ENCODE results near the gene IFITM2. TPM values are rescaled to one million over a fixed set of nuclear protein-coding genes. Genes with fewer than 3 reads are reported as not detected.
A peak's percentile ranks its signal among the peaks of the same experiment; 100 is the strongest.

IFITM2 gene
- total RNA-seq, 3 donors from 2014 or later, result 197 to 257 (median 231) TPM

- ATAC-seq (no peak), DNase-seq (peak; percentile 4)
- Mint-ChIP-seq H3K4me1 (ENCODE audit: low read depth) (peaks cover 24% of the 10 kb centered on the region), H3K9me3 (no peaks in the 10 kb centered on the region), H3K4me3 (no peak overlapping the region), H3K27me3 (ENCODE audit: low read depth) (peaks cover 1% of the 10 kb centered on the region), H3K36me3 (ENCODE audit: insufficient read depth) (no peaks in the 10 kb centered on the region)
Measured at GRCh38 chr11:294780-295179, 12.8 kb upstream of the IFITM2 start.

GRCh38 chr11:295351-296170 is 12.1 kb upstream of the IFITM2 start:
- H3K9me3 Mint-ChIP-seq, result no peaks in the 10 kb centered on the region
- ATAC-seq, result no peak
- H3K36me3 Mint-ChIP-seq (ENCODE audit: insufficient read depth), result no peaks in the 10 kb centered on the region
- no peak overlapping the region for H3K4me3 Mint-ChIP-seq
- H3K27me3 Mint-ChIP-seq (ENCODE audit: low read depth), result peaks cover 6% of the 10 kb centered on the region
- peak; percentile 5 for DNase-seq
- H3K4me1 Mint-ChIP-seq (ENCODE audit: low read depth), result peaks cover 27% of the 10 kb centered on the region

- no peaks in the 10 kb centered on the region for H3K36me3 Mint-ChIP-seq (ENCODE audit: insufficient read depth)
- H3K4me1 Mint-ChIP-seq (ENCODE audit: low read depth), result peaks cover 27% of the 10 kb centered on the region
- H3K27me3 Mint-ChIP-seq (ENCODE audit: low read depth), result peaks cover 8% of the 10 kb centered on the region
- ATAC-seq (no peak), DNase-seq (peak; percentile 4)
- H3K9me3 Mint-ChIP-seq, result no peaks in the 10 kb centered on the region
- H3K4me3 Mint-ChIP-seq, result no peak overlapping the region
Measured at GRCh38 chr11:296171-297050, 11.2 kb upstream of the IFITM2 start.

- DNase-seq (peak; percentile 4), ATAC-seq (peak in 1 of 2 donors; percentile 20)
- Mint-ChIP-seq H3K9me3 (no peaks in the 10 kb centered on the region), H3K27me3 (ENCODE audit: low read depth) (peaks cover 8% of the 10 kb centered on the region), H3K4me3 (no peak overlapping the region), H3K36me3 (ENCODE audit: insufficient read depth) (no peaks in the 10 kb centered on the region), H3K4me1 (ENCODE audit: low read depth) (peaks cover 27% of the 10 kb centered on the region)
Measured at GRCh38 chr11:297051-297585, 10.5 kb upstream of the IFITM2 start.

- DNase-seq (peak; percentile 19), ATAC-seq (peak; percentile 23 to 38)
- Mint-ChIP-seq H3K4me1 (ENCODE audit: low read depth) (peaks cover 32% of the 10 kb centered on the region), H3K9me3 (no peaks in the 10 kb centered on the region), H3K4me3 (no peak overlapping the region), H3K27me3 (ENCODE audit: low read depth) (peaks cover 8% of the 10 kb centered on the region), H3K36me3 (ENCODE audit: insufficient read depth) (no peaks in the 10 kb centered on the region)
Measured at GRCh38 chr11:297586-298405, 9.8 kb upstream of the IFITM2 start.

GRCh38 chr11:298406-299065 is 9.1 kb upstream of the IFITM2 start:
- no peak for ATAC-seq
- H3K36me3 Mint-ChIP-seq (ENCODE audit: insufficient read depth), result no peaks in the 10 kb centered on the region
- peaks cover 8% of the 10 kb centered on the region for H3K27me3 Mint-ChIP-seq (ENCODE audit: low read depth)
- no peaks in the 10 kb centered on the region for H3K9me3 Mint-ChIP-seq
- peak; percentile 19 for DNase-seq
- H3K4me1 Mint-ChIP-seq (ENCODE audit: low read depth), result peaks cover 37% of the 10 kb centered on the region
- no peak overlapping the region for H3K4me3 Mint-ChIP-seq

- H3K4me3 Mint-ChIP-seq, result no peak within 1 kb of the TSS
- DNase-seq (peak; percentile 11), ATAC-seq (no peak)
Measured at GRCh38 chr11:299081-299891, 8.3 kb upstream of the IFITM2 start, which contains the start of gene IFITM5. TSS of gene IFITM5 (minus strand) at chr11:299526. CDS start at chr11:299490, 36 bp downstream.

GRCh38 chr11:299951-300735 is 7.5 kb upstream of the IFITM2 start:
- no peak for DNase-seq
- Mint-ChIP-seq H3K27me3 (ENCODE audit: low read depth) (peaks cover 8% of the 10 kb centered on the region), H3K4me1 (ENCODE audit: low read depth) (peaks cover 42% of the 10 kb centered on the region), H3K4me3 (no peak overlapping the region), H3K9me3 (no peaks in the 10 kb centered on the region), H3K36me3 (ENCODE audit: insufficient read depth) (no peaks in the 10 kb centered on the region)
- peak in 1 of 2 donors; percentile 24 for ATAC-seq

More at GRCh38 chr11:299081-299891, 8.3 kb upstream of the IFITM2 start, which contains the start of gene IFITM5:
- Mint-ChIP-seq H3K4me1 (ENCODE audit: low read depth) (peaks cover 39% of the 10 kb centered on the region), H3K9me3 (no peaks in the 10 kb centered on the region), H3K36me3 (ENCODE audit: insufficient read depth) (no peaks in the 10 kb centered on the region), H3K27me3 (ENCODE audit: low read depth) (peaks cover 8% of the 10 kb centered on the region)

- Mint-ChIP-seq H3K4me1 (ENCODE audit: low read depth) (peaks cover 45% of the 10 kb centered on the region), H3K36me3 (ENCODE audit: insufficient read depth) (no peaks in the 10 kb centered on the region), H3K4me3 (no peak overlapping the region), H3K27me3 (ENCODE audit: low read depth) (peaks cover 8% of the 10 kb centered on the region), H3K9me3 (no peaks in the 10 kb centered on the region)
- DNase-seq, result no peak
- ATAC-seq, result no peak
Measured at GRCh38 chr11:303363-303762, 4.3 kb upstream of the IFITM2 start.

GRCh38 chr11:304061-304506 is 3.5 kb upstream of the IFITM2 start:
- Mint-ChIP-seq H3K4me1 (ENCODE audit: low read depth) (peaks cover 45% of the 10 kb centered on the region), H3K36me3 (ENCODE audit: insufficient read depth) (no peaks in the 10 kb centered on the region), H3K27me3 (ENCODE audit: low read depth) (peaks cover 8% of the 10 kb centered on the region), H3K4me3 (no peak overlapping the region), H3K9me3 (no peaks in the 10 kb centered on the region)
- ATAC-seq (no peak), DNase-seq (no peak)

- peak; percentile 59 for DNase-seq
- no peaks in the 10 kb centered on the region for H3K9me3 Mint-ChIP-seq
- H3K27me3 Mint-ChIP-seq (ENCODE audit: low read depth), result peaks cover 5% of the 10 kb centered on the region
- ATAC-seq, result no peak
- peaks cover 4% of the 10 kb centered on the region for H3K36me3 Mint-ChIP-seq (ENCODE audit: insufficient read depth)
- no peak overlapping the region for H3K4me3 Mint-ChIP-seq
- H3K4me1 Mint-ChIP-seq (ENCODE audit: low read depth), result peaks cover 51% of the 10 kb centered on the region
Measured at GRCh38 chr11:304915-305843, 2.4 kb upstream of the IFITM2 start.

All from activated T-cell treated with anti-CD3 and anti-CD28 coated beads, Interleukin-2, amount 50 U/mL, for 4 hours (primary cell).